BE2C (cell line): ENCODE results near the gene CFAP57.
"Not testable (repeated sequence)": the region's sequence is repeated elsewhere in the genome, so short reads cannot be mapped to it uniquely, and the experiment has no call there.

ENCODE experiments used
- DNase-seq: peaks from one replicate; pipeline ENCODE4 v3.0.0-alpha.2; 2020
- H3K27me3 ChIP-seq: fragments of 250-450 bp; sonication (Bioruptor Pico); 2 replicates; pipeline ENCODE4 v1.5.1; 2020; ENCODE audit warnings: mild to moderate bottlenecking
- H3K36me3 ChIP-seq: fragments of 250-450 bp; sonication (Bioruptor Pico); 2 replicates; pipeline ENCODE4 v1.5.1; 2020; ENCODE audit warnings: mild to moderate bottlenecking
- H3K4me1 ChIP-seq: fragments of 250-450 bp; sonication (Bioruptor Pico); 2 replicates; pipeline ENCODE4 v1.5.1; 2020
- H3K4me3 ChIP-seq: 2 replicates; pipeline ENCODE4 v1.5.1; 2011; ENCODE audit warnings: low read depth, low read length
- H3K9me3 ChIP-seq: fragments of 250-450 bp; sonication (Bioruptor Pico); 2 replicates; pipeline ENCODE4 v1.5.1; 2020
- TF ChIP-seq, protein P1 (sequence below): IDR thresholded peaks from 2 replicates; pipeline ENCODE4 v1.5.1; 2012; ENCODE audit warnings: mild to moderate bottlenecking, low read depth, low read length

CFAP57 gene

DNA sequence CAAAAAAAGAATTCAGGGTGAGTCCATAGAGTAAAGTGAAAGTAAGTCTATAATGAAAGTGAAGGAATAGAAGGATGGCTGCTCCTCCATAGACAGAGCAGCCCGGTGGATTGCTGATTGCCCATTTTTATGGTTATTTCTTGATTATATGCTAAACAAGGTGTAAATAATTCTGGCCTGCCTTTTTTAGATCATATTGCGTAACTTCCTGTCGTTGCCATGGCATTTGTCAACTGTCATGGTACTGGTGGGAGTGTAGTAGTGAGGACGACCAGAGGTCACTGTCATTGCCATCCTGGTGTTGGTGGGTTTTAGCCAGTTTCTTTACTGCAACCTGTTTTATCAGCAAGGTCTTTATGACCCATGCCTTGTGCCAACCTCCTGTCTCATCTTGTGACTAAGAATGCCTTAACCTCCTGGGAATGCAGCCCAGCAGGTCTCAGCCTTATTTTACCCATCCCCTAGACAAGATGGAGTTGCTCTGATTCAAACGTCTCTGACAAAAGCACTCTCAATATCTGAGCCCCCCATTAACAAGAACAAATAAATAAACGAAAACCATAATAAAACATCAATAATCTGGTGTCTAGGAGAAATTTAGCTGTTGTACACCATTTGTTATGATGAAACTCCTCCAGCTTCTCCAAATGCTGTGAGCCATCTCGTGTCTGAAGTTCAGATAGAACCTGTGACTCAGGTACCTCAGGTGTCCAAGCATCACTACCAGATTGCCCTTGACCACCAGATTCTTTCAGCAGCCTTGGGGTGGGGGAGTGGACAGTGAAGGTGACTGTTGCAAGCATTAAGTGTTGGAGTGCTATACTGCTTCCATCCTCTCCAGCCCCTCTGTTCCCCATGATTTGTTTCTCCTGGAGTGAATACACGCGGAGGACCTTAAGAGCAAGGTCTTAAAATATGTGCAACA is 36.0 kb upstream of the CFAP57 start:
- no peaks in the 10 kb centered on the region for H3K9me3 ChIP-seq
- H3K27me3 ChIP-seq: no peaks in the 10 kb centered on the region
- TF ChIP-seq, protein P1, sequence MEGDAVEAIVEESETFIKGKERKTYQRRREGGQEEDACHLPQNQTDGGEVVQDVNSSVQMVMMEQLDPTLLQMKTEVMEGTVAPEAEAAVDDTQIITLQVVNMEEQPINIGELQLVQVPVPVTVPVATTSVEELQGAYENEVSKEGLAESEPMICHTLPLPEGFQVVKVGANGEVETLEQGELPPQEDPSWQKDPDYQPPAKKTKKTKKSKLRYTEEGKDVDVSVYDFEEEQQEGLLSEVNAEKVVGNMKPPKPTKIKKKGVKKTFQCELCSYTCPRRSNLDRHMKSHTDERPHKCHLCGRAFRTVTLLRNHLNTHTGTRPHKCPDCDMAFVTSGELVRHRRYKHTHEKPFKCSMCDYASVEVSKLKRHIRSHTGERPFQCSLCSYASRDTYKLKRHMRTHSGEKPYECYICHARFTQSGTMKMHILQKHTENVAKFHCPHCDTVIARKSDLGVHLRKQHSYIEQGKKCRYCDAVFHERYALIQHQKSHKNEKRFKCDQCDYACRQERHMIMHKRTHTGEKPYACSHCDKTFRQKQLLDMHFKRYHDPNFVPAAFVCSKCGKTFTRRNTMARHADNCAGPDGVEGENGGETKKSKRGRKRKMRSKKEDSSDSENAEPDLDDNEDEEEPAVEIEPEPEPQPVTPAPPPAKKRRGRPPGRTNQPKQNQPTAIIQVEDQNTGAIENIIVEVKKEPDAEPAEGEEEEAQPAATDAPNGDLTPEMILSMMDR: no peak
- H3K4me1 ChIP-seq: no peaks in the 10 kb centered on the region
- H3K36me3 ChIP-seq: no peaks in the 10 kb centered on the region
- DNase-seq: no peak
- no peak overlapping the region for H3K4me3 ChIP-seq

DNA sequence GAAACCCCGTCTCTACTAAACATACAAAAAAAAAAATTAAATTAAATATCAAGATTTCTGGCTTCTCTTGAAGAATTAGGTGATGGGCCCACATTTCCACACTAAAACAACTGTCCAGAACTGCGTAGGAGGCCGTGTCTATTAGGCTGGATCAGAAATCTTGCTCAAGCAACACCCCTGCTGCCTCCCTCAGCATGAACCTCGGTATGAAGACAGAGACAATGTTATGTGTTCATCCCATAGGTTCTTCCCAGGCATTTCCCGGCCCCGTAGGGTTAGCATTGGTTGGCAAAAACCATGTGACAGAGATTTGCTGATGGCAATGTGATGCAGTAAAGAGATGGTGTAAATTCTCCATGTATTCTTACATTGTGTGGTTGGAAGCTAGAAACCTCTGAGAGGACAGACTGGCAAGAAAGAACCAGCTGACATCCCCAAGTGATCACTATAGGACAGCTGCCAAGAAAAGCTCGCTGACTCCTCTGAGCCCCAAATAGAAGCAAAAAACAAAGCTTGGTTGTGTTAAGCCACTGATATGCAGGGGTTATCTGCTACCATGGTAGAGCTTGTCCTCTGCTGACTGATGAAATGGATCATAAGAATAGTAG is 34.6 kb upstream of the CFAP57 start:
- TF ChIP-seq, protein P1: no peak
- no peaks in the 10 kb centered on the region for H3K27me3 ChIP-seq
- H3K4me3 ChIP-seq: no peak overlapping the region
- H3K4me1 ChIP-seq: no peaks in the 10 kb centered on the region
- no peaks in the 10 kb centered on the region for H3K36me3 ChIP-seq
- no peaks in the 10 kb centered on the region for H3K9me3 ChIP-seq
- no peak for DNase-seq

DNA sequence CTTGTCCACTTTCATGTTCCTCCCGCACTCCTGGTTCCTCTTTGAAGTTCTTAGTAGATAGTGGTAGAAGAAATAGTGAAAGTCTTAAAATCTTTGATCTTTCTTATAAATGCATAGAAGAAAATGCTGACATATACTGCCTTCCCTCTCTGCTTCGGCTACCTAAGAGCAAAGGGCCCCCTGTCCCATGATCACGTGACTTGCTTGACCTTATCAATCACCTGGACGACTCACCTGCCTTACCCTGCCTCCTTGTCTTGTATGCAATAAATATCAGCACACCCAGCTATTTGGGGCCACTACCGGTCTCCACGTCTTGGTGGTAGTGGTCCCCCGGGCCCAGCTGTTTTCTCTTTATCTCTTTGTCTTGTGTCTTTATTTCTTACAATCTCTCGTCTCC is 32.8 kb upstream of the CFAP57 start:
- not testable (repeated sequence) for DNase-seq, H3K4me3 ChIP-seq, H3K4me1 ChIP-seq, H3K9me3 ChIP-seq, H3K36me3 ChIP-seq, H3K27me3 ChIP-seq

DNA sequence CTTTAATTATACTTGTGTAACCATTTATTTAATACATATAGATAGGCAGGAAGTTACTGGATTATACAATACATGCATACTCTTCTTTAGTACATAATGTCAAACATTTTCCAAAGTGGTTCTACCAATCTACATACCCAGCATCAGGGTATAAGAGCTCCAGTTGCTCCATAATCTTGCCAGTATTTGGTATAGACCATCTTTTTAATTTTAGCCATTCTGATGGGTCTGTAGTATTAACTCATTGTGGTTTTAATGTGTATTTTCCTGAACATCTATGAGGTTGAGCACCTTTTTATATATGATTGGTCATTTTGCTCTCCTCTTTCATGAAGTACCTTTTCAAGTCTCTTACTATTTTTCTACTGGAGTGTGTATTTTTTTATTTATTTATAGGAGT is 32.1 kb upstream of the CFAP57 start:
- no peaks in the 10 kb centered on the region for H3K4me1 ChIP-seq

DNA sequence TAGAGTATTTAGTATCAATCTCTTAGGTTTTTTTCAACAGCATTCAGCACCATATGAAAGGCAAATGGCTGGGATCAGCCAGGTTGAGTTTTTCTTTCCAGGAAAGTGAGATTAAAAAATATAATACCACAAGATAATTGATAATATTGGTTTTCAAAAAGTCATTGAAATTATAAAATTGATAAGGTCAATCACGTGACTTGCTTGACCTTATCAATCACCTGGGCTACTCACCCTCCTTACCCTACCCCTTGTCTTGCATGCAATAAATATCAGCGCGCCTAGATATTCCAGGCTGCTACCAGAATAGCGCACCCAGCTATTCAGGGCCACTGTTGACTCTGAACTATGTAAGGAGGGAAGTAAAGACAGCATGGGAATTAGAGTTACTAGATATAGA is 31.5 kb upstream of the CFAP57 start:
- Histone ChIP-seq H3K9me3 (no peaks in the 10 kb centered on the region), H3K27me3 (no peaks in the 10 kb centered on the region; the same call in 1 of the 2 replicates), H3K4me1 (no peaks in the 10 kb centered on the region), H3K4me3 (no peak overlapping the region), H3K36me3 (no peaks in the 10 kb centered on the region)
- TF ChIP-seq, protein P1: no peak
- DNase-seq: no peak

More for the DNA sequence above, 32.1 kb upstream of the CFAP57 start:
- TF ChIP-seq, protein P1: no peak
- H3K27me3 ChIP-seq: no peaks in the 10 kb centered on the region; the same call in 1 of the 2 replicates
- no peaks in the 10 kb centered on the region for H3K9me3 ChIP-seq
- H3K4me3 ChIP-seq: no peak overlapping the region
- no peak for DNase-seq
- H3K36me3 ChIP-seq: no peaks in the 10 kb centered on the region

DNA sequence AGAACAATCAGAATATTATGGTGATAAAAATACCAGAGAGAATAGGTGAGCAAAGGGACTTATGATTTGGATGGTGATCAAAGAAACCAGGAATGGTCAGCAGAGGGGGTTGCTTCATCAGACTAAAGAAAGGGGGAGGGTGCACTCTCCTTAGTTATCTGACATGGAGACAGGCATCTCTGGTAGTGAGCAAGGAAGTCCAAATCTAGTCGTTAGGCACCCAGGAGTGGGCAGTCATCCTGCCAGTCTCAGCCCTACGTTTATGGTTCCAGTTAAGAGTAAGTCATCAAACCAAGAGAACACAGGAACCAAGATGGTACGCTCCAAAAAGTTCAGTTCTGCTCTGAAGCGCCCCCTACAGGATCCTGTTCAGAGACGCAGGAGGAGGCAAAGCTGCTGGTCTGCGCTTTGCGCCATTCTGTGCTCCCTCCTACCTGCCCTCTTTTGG is 28.7 kb upstream of the CFAP57 start:
- Histone ChIP-seq H3K36me3 (no peaks in the 10 kb centered on the region), H3K4me1 (no peaks in the 10 kb centered on the region), H3K27me3 (no peaks in the 10 kb centered on the region; the same call in 1 of the 2 replicates), H3K4me3 (no peak overlapping the region), H3K9me3 (no peaks in the 10 kb centered on the region)
- TF ChIP-seq, protein P1: peak; percentile 49
- peak; percentile 11 for DNase-seq
